Smooth muscle cell of the brain vasculature (primary cell): ENCODE data around the gene WDR73.
"Not testable (repeated sequence)": the region's sequence is repeated elsewhere in the genome, so short reads cannot be mapped to it uniquely, and the experiment has no call there.

Experiments used
- DNase-seq: peaks from one replicate; pipeline ENCODE4 v3.0.0-alpha.2; 2012; ENCODE audit warnings: low read depth, low spot score

WDR73 gene

GRCh38 chr15:84653910-84654688 lies at the start of gene WDR73:
WDR73 (minus strand) TSS chr15:84654283; CDS start chr15:84654274, 9 bp downstream.
- peak; percentile 83 for DNase-seq

- no peak for DNase-seq
These were observed 49.7 kb upstream of the WDR73 start for GRCh38 chr15:84703808-84704207.

- DNase-seq = no peak
These were observed 48.9 kb upstream of the WDR73 start for GRCh38 chr15:84702961-84703482.

- no peak for DNase-seq
These were observed 45.6 kb upstream of the WDR73 start for GRCh38 chr15:84699538-84700191.

GRCh38 chr15:84697236-84697990 lies 43.3 kb upstream of the WDR73 start:
- DNase-seq = no peak

- no peak for DNase-seq
These were observed 42.7 kb upstream of the WDR73 start for GRCh38 chr15:84696757-84697156.

GRCh38 chr15:84690342-84690741 lies 36.3 kb upstream of the WDR73 start:
- no peak for DNase-seq

- no peak for DNase-seq
These were observed 35.8 kb upstream of the WDR73 start for GRCh38 chr15:84689858-84690257.

GRCh38 chr15:84686446-84686845 lies 32.4 kb upstream of the WDR73 start:
- not testable (repeated sequence) for DNase-seq

GRCh38 chr15:84685304-84685703 lies 31.2 kb upstream of the WDR73 start:
- DNase-seq = no peak

GRCh38 chr15:84684092-84684491 lies 30.0 kb upstream of the WDR73 start:
- no peak for DNase-seq

- DNase-seq = no peak
These were observed 27.7 kb upstream of the WDR73 start for GRCh38 chr15:84681831-84682230.

GRCh38 chr15:84671211-84671610 lies 17.1 kb upstream of the WDR73 start:
- no peak for DNase-seq

- no peak for DNase-seq
These were observed 15.6 kb upstream of the WDR73 start for GRCh38 chr15:84669726-84670125.

- no peak for DNase-seq
These were observed 14.3 kb upstream of the WDR73 start for GRCh38 chr15:84668221-84668982.

- DNase-seq = no peak
These were observed 12.3 kb upstream of the WDR73 start for GRCh38 chr15:84666373-84666772.

- no peak for DNase-seq
These were observed 6.9 kb upstream of the WDR73 start for GRCh38 chr15:84661001-84661400.

GRCh38 chr15:84659904-84660781 lies 6.1 kb upstream of the WDR73 start:
- DNase-seq = no peak

GRCh38 chr15:84658788-84659411 lies 4.8 kb upstream of the WDR73 start:
- no peak for DNase-seq
